Measurements from ENCODE around the gene TMC7. TPM values are rescaled to one million over a fixed set of nuclear protein-coding genes. Genes with fewer than 3 reads are reported as not detected.

The TMC7 gene
- total and polyA plus RNA-seq, 2 of the 13 experiments (the other 11 are each of a cell fraction or from before 2014, with no cell fraction given): 1.2 to 5.1 TPM

GRCh38 chr16:19046062-19046461 is 62.3 kb downstream of the TMC7 start (continued):
- TF ChIP-seq, protein P1, sequence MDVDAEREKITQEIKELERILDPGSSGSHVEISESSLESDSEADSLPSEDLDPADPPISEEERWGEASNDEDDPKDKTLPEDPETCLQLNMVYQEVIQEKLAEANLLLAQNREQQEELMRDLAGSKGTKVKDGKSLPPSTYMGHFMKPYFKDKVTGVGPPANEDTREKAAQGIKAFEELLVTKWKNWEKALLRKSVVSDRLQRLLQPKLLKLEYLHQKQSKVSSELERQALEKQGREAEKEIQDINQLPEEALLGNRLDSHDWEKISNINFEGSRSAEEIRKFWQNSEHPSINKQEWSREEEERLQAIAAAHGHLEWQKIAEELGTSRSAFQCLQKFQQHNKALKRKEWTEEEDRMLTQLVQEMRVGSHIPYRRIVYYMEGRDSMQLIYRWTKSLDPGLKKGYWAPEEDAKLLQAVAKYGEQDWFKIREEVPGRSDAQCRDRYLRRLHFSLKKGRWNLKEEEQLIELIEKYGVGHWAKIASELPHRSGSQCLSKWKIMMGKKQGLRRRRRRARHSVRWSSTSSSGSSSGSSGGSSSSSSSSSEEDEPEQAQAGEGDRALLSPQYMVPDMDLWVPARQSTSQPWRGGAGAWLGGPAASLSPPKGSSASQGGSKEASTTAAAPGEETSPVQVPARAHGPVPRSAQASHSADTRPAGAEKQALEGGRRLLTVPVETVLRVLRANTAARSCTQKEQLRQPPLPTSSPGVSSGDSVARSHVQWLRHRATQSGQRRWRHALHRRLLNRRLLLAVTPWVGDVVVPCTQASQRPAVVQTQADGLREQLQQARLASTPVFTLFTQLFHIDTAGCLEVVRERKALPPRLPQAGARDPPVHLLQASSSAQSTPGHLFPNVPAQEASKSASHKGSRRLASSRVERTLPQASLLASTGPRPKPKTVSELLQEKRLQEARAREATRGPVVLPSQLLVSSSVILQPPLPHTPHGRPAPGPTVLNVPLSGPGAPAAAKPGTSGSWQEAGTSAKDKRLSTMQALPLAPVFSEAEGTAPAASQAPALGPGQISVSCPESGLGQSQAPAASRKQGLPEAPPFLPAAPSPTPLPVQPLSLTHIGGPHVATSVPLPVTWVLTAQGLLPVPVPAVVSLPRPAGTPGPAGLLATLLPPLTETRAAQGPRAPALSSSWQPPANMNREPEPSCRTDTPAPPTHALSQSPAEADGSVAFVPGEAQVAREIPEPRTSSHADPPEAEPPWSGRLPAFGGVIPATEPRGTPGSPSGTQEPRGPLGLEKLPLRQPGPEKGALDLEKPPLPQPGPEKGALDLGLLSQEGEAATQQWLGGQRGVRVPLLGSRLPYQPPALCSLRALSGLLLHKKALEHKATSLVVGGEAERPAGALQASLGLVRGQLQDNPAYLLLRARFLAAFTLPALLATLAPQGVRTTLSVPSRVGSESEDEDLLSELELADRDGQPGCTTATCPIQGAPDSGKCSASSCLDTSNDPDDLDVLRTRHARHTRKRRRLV (CRISPR knock-in tag; IDR thresholded peaks at IDR 0.05): no peak

GRCh38 chr16:19062706-19063105 is 79.0 kb downstream of the TMC7 start:
- H3K9ac ChIP-seq (ENCODE audit: insufficient read depth, low read depth, low read length): no peak overlapping the region
- H3K27ac ChIP-seq (ENCODE audit: extremely low read length, insufficient read depth, low read length): no peak overlapping the region
- H3K4me2 ChIP-seq (ENCODE audit: low read depth, low read length): no peak overlapping the region
- ChIA-PET CTCF (ENCODE audit: low intra/inter-chr PET ratio, low total read pairs) (no interaction called here), POLR2A (no interaction called here)
- no peak overlapping the region for H2AFZ ChIP-seq (ENCODE audit: low read length)
- intact Hi-C loops (cut with micrococcal nuclease; ENCODE audit: unreplicated experiment): no loop called here
- BruUV-seq (replicated peaks): no TSS peak
- H3K9me3 ChIP-seq (ENCODE audit: low read length): no peaks in the 10 kb centered on the region
- H3K4me3 ChIP-seq (replicated peaks in 1 of 3; ENCODE audit: insufficient read depth in 1 of 3, low read depth in 2 of 3, low read length in 3 of 3): no peak overlapping the region
- no peaks in the 10 kb centered on the region for H4K20me1 ChIP-seq (ENCODE audit: insufficient read depth, low read length)
- H3K36me3 ChIP-seq (replicated peaks in 1 of 2; ENCODE audit: control insufficient read depth in 1 of 2, insufficient read depth in 2 of 2, low read length in 2 of 2): peaks cover 3 to 6% of the 10 kb centered on the region in 2 experiments; a peak in 3 of 5 replicates
- TF ChIP-seq ZNF354B (CRISPR knock-in tag; IDR thresholded peaks at IDR 0.05): no peak
- no peak for TF ChIP-seq EP300 (IDR thresholded peaks at IDR 0.05; ENCODE audit: low read depth in 2 of 2, low read length in 2 of 2)
- TF ChIP-seq EP300 (CRISPR knock-in tag; IDR thresholded peaks at IDR 0.05; ENCODE audit: borderline replicate concordance): no peak
- no peak for TF ChIP-seq ZBTB49 (CRISPR knock-in tag; IDR thresholded peaks at IDR 0.05; ENCODE audit: borderline replicate concordance)
- no peak for TF ChIP-seq LRRFIP1 (CRISPR knock-in tag; conservative IDR thresholded peaks at IDR 0.05)
- no peaks in the 10 kb centered on the region for H3K79me2 ChIP-seq (ENCODE audit: insufficient read depth, low read length)
- ATAC-seq: no peak
- H3K27me3 ChIP-seq (ENCODE audit: control insufficient read depth in 1 of 2, insufficient read depth in 2 of 2, low read length in 2 of 2): no peaks in the 10 kb centered on the region
- 91% methylated on average over 4 of the region's 4 CpGs for WGBS (ENCODE audit: low lambda C conversion rate)
- DNase-seq (ENCODE audit: low spot score): no peak
- in situ Hi-C loops (cut with HindIII; ENCODE audit: extremely low pct_ligation_motif_present, low pct_unique_long_range_greater_than_20kb): no loop called here
- peaks cover 6% of the 10 kb centered on the region; the same call in 1 of the 2 replicates for H3K4me1 ChIP-seq (ENCODE audit: insufficient read depth, low read length)
- no peak for FAIRE-seq
